ENCODE results near the gene SMG9. TPM values are rescaled to one million over a fixed set of nuclear protein-coding genes. Genes with fewer than 3 reads are reported as not detected.

SMG9 gene
- total RNA-seq, 1 donor from 2014 or later = 22.1 TPM

- no peak for TF ChIP-seq CTCF (IDR thresholded peaks at IDR 0.05; ENCODE audit: insufficient read depth, low read length, poor library complexity, severe bottlenecking)
- Histone ChIP-seq H3K27me3 (ENCODE audit: control insufficient read depth, insufficient read depth, low read length) (no peaks in the 10 kb centered on the region), H3K4me3 (ENCODE audit: low read depth, low read length) (no peak overlapping the region), H3K36me3 (ENCODE audit: control insufficient read depth, insufficient read depth, low read length) (peaks cover 13% of the 10 kb centered on the region)
- no peak for DNase-seq (ENCODE audit: low read depth)
Observed at GRCh38 chr19:43749152-43749551, 5.6 kb downstream of the SMG9 start.

DNA sequence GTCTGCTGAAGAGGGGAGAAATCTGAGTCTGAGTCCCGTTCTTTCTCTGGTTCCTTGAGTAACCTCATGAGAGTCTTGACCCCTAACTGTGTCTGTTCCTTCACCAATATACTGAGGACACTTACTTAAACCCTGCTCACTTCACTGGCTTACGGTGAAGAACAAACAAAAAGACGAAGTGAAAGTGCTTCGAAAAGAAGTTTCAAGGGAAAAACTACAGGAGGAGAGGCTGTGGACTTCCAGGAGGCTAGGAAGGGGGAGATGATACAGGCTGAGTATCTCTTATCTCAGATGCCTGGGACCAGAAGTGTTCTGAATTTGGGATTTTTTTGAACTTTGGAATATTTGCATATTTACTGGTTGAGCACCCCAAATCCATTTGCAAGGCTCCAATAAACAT is 6.1 kb downstream of the SMG9 start:
- DNase-seq (ENCODE audit: low read depth) = no peak
- Histone ChIP-seq H3K4me3 (ENCODE audit: low read depth, low read length) (no peak overlapping the region), H3K36me3 (ENCODE audit: control insufficient read depth, insufficient read depth, low read length) (peaks cover 13% of the 10 kb centered on the region), H3K27me3 (ENCODE audit: control insufficient read depth, insufficient read depth, low read length) (no peaks in the 10 kb centered on the region)
- no peak for TF ChIP-seq CTCF (IDR thresholded peaks at IDR 0.05; ENCODE audit: insufficient read depth, low read length, poor library complexity, severe bottlenecking)

- peaks cover 13% of the 10 kb centered on the region for H3K36me3 ChIP-seq (ENCODE audit: control insufficient read depth, insufficient read depth, low read length)
- DNase-seq (ENCODE audit: low read depth) = no peak
Observed at GRCh38 chr19:43748205-43748594, 6.6 kb downstream of the SMG9 start.

DNA sequence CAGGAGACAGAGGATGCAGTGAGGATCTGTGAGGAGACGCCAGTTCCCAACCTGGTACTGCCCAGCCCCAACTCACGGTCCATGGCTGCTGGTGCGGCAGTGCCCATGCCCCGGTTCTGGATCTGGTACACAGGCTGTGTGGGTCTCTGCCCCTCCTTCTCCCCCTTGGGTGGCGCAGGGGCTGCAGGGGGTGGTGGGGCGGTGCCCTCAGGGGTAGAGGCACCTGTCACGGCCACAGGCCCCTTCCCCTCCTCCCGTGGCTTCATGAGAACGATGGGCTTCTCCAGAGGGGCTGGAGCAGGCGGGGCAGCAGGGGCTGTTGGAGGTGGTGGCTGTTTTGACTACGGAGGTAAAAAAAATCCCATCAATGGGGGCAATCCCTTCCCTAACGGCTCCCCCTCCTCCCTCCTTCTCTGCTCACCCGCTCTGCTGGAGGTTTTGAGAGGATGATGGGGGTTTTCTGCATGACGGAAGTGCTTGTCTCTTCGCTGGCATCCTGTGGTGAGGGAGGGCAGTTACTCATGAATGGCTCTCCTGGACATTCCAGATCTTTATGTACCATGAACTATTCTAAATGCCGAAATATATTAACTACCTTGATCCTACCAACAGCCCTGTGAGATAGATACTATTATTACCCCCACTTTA is 7.1 kb downstream of the SMG9 start:
- Histone ChIP-seq H3K4me3 (ENCODE audit: low read depth, low read length) (no peak overlapping the region), H3K27me3 (ENCODE audit: control insufficient read depth, insufficient read depth, low read length) (no peaks in the 10 kb centered on the region), H3K36me3 (ENCODE audit: control insufficient read depth, insufficient read depth, low read length) (peaks cover 13% of the 10 kb centered on the region)
- DNase-seq (ENCODE audit: low read depth) = no peak
- TF ChIP-seq CTCF (IDR thresholded peaks at IDR 0.05; ENCODE audit: insufficient read depth, low read length, poor library complexity, severe bottlenecking) = no peak

More at GRCh38 chr19:43748205-43748594, 6.6 kb downstream of the SMG9 start:
- TF ChIP-seq CTCF (IDR thresholded peaks at IDR 0.05; ENCODE audit: insufficient read depth, low read length, poor library complexity, severe bottlenecking) = no peak
- Histone ChIP-seq H3K27me3 (ENCODE audit: control insufficient read depth, insufficient read depth, low read length) (no peaks in the 10 kb centered on the region), H3K4me3 (ENCODE audit: low read depth, low read length) (no peak overlapping the region)

DNA sequence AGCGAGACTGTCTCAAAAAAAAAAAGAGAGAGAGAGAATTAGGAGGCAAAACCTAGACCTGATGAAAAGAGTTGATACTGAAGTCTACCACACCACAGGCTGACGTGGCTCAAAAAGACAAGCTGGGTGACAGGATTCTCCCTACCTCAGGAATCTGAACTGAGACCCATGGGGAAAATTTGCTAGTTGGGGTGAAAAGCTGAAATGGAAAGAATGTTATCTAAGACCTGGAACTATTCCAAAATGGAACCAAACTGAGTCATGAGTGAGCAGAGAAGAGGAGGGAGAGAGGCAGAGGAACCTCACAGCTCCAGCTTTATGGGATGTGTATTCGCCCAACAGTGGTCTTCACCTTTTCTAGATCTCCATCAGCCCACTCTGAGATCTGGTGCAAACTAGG is 11.7 kb downstream of the SMG9 start:
- no peak for DNase-seq (ENCODE audit: low read depth)
- Histone ChIP-seq H3K36me3 (ENCODE audit: control insufficient read depth, insufficient read depth, low read length) (peaks cover 7% of the 10 kb centered on the region), H3K4me3 (ENCODE audit: low read depth, low read length) (no peak overlapping the region), H3K27me3 (ENCODE audit: control insufficient read depth, insufficient read depth, low read length) (no peaks in the 10 kb centered on the region)
- TF ChIP-seq CTCF (IDR thresholded peaks at IDR 0.05; ENCODE audit: insufficient read depth, low read length, poor library complexity, severe bottlenecking) = no peak
